Neural cell (in vitro differentiated cells): Measurements from ENCODE around the gene LCE3C. TPM values are rescaled to one million over a fixed set of nuclear protein-coding genes. Genes with fewer than 3 reads are reported as not detected.

ENCODE experiments used
- H2AFZ ChIP-seq: fragments of 200-600, 300-800 bp; sonication (generic), shearing (Covaris generic); 2 replicates; pipeline ENCODE4 v1.6.0; 2014; ENCODE audit warnings: low read depth, mild to moderate bottlenecking, antibody characterized with exemption, low read length, moderate library complexity
- H3F3A ChIP-seq: fragments of 200-600 bp; shearing (Covaris generic); 2 replicates; pipeline ENCODE4 v1.6.1; 2016; ENCODE audit warnings: mild to moderate bottlenecking, moderate library complexity, mixed read lengths, antibody characterized with exemption, low read length; ENCODE audit not compliant: insufficient read depth, poor library complexity, severe bottlenecking
- H3K27ac ChIP-seq: fragments of 200-600, 300-800 bp; sonication (generic), shearing (Covaris generic); 2 replicates; pipeline ENCODE4 v1.5.1; 2014; ENCODE audit warnings: mild to moderate bottlenecking, low read length, moderate library complexity
- H3K27me3 ChIP-seq: fragments of 300-800, 200-600 bp; sonication (generic), shearing (Covaris generic); 2 replicates; pipeline ENCODE4 v1.6.0; 2014; ENCODE audit warnings: mild to moderate bottlenecking, low read depth, low read length, moderate library complexity; ENCODE audit not compliant: insufficient read depth
- H3K36me3 ChIP-seq: fragments of 300-800, 200-600 bp; sonication (generic), shearing (Covaris generic); 2 replicates; pipeline ENCODE4 v1.5.1; 2014; ENCODE audit warnings: mild to moderate bottlenecking, antibody characterized with exemption, low read length, moderate library complexity; ENCODE audit not compliant: insufficient read depth
- H3K4me2 ChIP-seq: fragments of 300-800, 200-600 bp; sonication (generic), shearing (Covaris generic); 2 replicates; pipeline ENCODE4 v1.6.0; 2014; ENCODE audit warnings: mild to moderate bottlenecking, low read length
- H3K4me3 ChIP-seq: fragments of 300-800, 200-600 bp; sonication (generic), shearing (Covaris generic); 2 replicates; pipeline ENCODE4 v1.5.1; 2014; ENCODE audit warnings: mild to moderate bottlenecking, low read length, moderate library complexity
- H3K79me2 ChIP-seq: fragments of 200-600 bp; shearing (Covaris generic); replicated peaks from 2 replicates; pipeline ENCODE4 v1.6.0; 2014; ENCODE audit warnings: mild to moderate bottlenecking, low read length, moderate library complexity; ENCODE audit not compliant: insufficient read depth
- H3K9ac ChIP-seq: fragments of 300-800, 200-600 bp; sonication (generic), shearing (Covaris generic); 2 replicates; pipeline ENCODE4 v1.6.1; 2016; ENCODE audit warnings: mild to moderate bottlenecking, low read length, mixed read lengths
- H3K9me2 ChIP-seq: fragments of 200-600 bp; shearing (Covaris generic); 2 replicates; pipeline ENCODE4 v1.6.1; 2016; ENCODE audit warnings: mild to moderate bottlenecking, low read length, mixed read lengths; ENCODE audit not compliant: insufficient read depth
- H3K9me3 ChIP-seq: fragments of 200-600, 300-800 bp; sonication (generic), shearing (Covaris generic); 2 replicates; pipeline ENCODE4 v1.6.1; 2016; ENCODE audit warnings: mild to moderate bottlenecking, mixed run types, low read length, moderate library complexity, mixed read lengths
- H4K20me1 ChIP-seq: fragments of 200-600 bp; shearing (Covaris generic); 2 replicates; pipeline ENCODE4 v1.6.1; 2016; ENCODE audit warnings: mild to moderate bottlenecking, mixed run types; ENCODE audit not compliant: insufficient read depth
- CTCF ChIP-seq: fragments of 450-650 bp; IDR thresholded peaks from 2 replicates; pipeline ENCODE4 v1.5.1; 2014; ENCODE audit warnings: antibody characterized with exemption, mild to moderate bottlenecking, moderate library complexity; ENCODE audit not compliant: poor library complexity, severe bottlenecking
- EP300 ChIP-seq: fragments of 450-650 bp; conservative IDR thresholded peaks from 2 replicates; pipeline ENCODE4 v1.6.1; 2014; ENCODE audit warnings: antibody characterized with exemption, mild to moderate bottlenecking, moderate library complexity; ENCODE audit not compliant: poor library complexity, severe bottlenecking
- EZH2 ChIP-seq: fragments of 200-600, 300-800 bp; shearing (Covaris generic), sonication (generic); IDR thresholded peaks from 2 replicates; pipeline ENCODE4 v1.6.1; 2014; ENCODE audit warnings: antibody characterized with exemption, low read length, borderline replicate concordance, mild to moderate bottlenecking; ENCODE audit not compliant: insufficient read depth, poor library complexity, severe bottlenecking
- MXI1 ChIP-seq: fragments of 450-650 bp; conservative IDR thresholded peaks from 2 replicates; pipeline ENCODE4 v1.6.1; 2014; ENCODE audit warnings: antibody characterized with exemption, mild to moderate bottlenecking; ENCODE audit not compliant: poor library complexity, severe bottlenecking
- SMC3 ChIP-seq: fragments of 450-650 bp; conservative IDR thresholded peaks from 2 replicates; pipeline ENCODE4 v1.6.1; 2014; ENCODE audit warnings: antibody characterized with exemption, mild to moderate bottlenecking, moderate library complexity; ENCODE audit not compliant: poor library complexity
- TAF1 ChIP-seq: IDR thresholded peaks from 2 replicates; pipeline ENCODE4 v1.6.1; 2012; ENCODE audit warnings: low read depth
- polyA plus RNA-seq: library from polyadenylated mRNA; depleted of rRNA; stranded (reverse); fragments of >200 nt; gene quantifications from 2 replicates; pipeline ENCODE4 v1.2.3, GENCODE V29; 2014
- small RNA-seq, 3 experiments: library from RNA; depleted of rRNA; stranded (forward); fragments of <200 nt; gene quantifications; one replicate each; pipeline ENCODE3, GENCODE V24; 2012
- TF ChIP-seq, protein P1 (sequence below): IDR thresholded peaks from 2 replicates; pipeline ENCODE4 v1.6.1; 2012; ENCODE audit warnings: borderline replicate concordance

LCE3C gene
- polyA plus RNA-seq, 1 donor from 2014 or later: not detected

DNA sequence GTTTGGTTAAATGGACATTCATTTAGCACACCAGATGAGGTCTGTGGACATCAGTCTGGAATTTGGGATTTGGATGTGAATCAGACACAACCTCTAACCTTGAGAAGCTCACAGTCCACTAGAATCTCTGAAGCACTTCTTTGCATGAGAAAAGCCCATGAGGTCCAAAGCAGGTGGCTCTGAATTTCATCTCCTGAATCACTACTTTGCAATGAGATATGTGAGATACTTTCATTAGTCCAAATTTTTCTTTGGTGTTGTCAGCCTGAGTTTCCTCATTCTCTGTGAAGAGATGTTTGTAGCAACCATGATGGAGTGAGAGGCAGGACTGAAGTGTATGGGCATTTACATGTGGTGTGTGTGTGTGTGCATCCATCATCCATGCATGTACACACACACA, 46.6 kb downstream of the LCE3C start:
- Histone ChIP-seq H3K4me3 (no peak overlapping the region), H3K27ac (no peak overlapping the region), H3K9me3 (peaks cover 7% of the 10 kb centered on the region), H3K9ac (no peak overlapping the region), H3K36me3 (no peaks in the 10 kb centered on the region), H3K9me2 (no peaks in the 10 kb centered on the region), H3K27me3 (no peaks in the 10 kb centered on the region), H3K79me2 (no peaks in the 10 kb centered on the region), H3F3A (no peaks in the 10 kb centered on the region), H4K20me1 (no peaks in the 10 kb centered on the region), H3K4me2 (no peak overlapping the region), H2AFZ (no peak overlapping the region)
- no peak for TF ChIP-seq CTCF
- TF ChIP-seq TAF1: no peak
- TF ChIP-seq, protein P1, sequence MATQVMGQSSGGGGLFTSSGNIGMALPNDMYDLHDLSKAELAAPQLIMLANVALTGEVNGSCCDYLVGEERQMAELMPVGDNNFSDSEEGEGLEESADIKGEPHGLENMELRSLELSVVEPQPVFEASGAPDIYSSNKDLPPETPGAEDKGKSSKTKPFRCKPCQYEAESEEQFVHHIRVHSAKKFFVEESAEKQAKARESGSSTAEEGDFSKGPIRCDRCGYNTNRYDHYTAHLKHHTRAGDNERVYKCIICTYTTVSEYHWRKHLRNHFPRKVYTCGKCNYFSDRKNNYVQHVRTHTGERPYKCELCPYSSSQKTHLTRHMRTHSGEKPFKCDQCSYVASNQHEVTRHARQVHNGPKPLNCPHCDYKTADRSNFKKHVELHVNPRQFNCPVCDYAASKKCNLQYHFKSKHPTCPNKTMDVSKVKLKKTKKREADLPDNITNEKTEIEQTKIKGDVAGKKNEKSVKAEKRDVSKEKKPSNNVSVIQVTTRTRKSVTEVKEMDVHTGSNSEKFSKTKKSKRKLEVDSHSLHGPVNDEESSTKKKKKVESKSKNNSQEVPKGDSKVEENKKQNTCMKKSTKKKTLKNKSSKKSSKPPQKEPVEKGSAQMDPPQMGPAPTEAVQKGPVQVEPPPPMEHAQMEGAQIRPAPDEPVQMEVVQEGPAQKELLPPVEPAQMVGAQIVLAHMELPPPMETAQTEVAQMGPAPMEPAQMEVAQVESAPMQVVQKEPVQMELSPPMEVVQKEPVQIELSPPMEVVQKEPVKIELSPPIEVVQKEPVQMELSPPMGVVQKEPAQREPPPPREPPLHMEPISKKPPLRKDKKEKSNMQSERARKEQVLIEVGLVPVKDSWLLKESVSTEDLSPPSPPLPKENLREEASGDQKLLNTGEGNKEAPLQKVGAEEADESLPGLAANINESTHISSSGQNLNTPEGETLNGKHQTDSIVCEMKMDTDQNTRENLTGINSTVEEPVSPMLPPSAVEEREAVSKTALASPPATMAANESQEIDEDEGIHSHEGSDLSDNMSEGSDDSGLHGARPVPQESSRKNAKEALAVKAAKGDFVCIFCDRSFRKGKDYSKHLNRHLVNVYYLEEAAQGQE: no peak
- no peak for TF ChIP-seq SMC3
- TF ChIP-seq EP300: no peak
- TF ChIP-seq MXI1: no peak
- TF ChIP-seq EZH2: no peak

Small RNA genes within 50 kb of the gene (small RNA-seq; reads per million reads assigned to genes)
- gene LCE3A: 0 reads per million in 3 experiments
- 0 reads per million in 3 experiments for gene LCE3B

Other genes starting within 250 kb of the LCE3C start
- not detected in 2 replicates for gene FLG2, start 240.2 kb upstream of the LCE3C start, polyA plus RNA-seq
- not detected in 2 replicates for gene CRNN, start 186.0 kb upstream of the LCE3C start, polyA plus RNA-seq
- not detected in 2 replicates for gene LCE5A, start 89.4 kb upstream of the LCE3C start, polyA plus RNA-seq
- gene CRCT1, start 85.8 kb upstream of the LCE3C start, polyA plus RNA-seq: not detected in 2 replicates
- gene LCE3E, start 33.5 kb upstream of the LCE3C start, polyA plus RNA-seq: not detected in 2 replicates
- gene LCE3D, start 19.7 kb upstream of the LCE3C start, polyA plus RNA-seq: not detected in 2 replicates
- gene LCE3B, start 13.6 kb downstream of the LCE3C start, polyA plus RNA-seq: not detected in 2 replicates
- gene LCE3A, start 22.9 kb downstream of the LCE3C start, polyA plus RNA-seq: not detected in 2 replicates
- gene LCE2D, start 63.1 kb downstream of the LCE3C start, polyA plus RNA-seq: not detected in 2 replicates
- not detected in 2 replicates for gene LCE2C, start 75.0 kb downstream of the LCE3C start, polyA plus RNA-seq
- not detected in 2 replicates for gene LCE2B, start 85.9 kb downstream of the LCE3C start, polyA plus RNA-seq
- gene LCE2A, start 98.1 kb downstream of the LCE3C start, polyA plus RNA-seq: not detected in 2 replicates
- not detected in 2 replicates for gene LCE4A, start 107.9 kb downstream of the LCE3C start, polyA plus RNA-seq
- gene KPRP, start 157.8 kb downstream of the LCE3C start, polyA plus RNA-seq: not detected in 2 replicates
- not detected in 2 replicates for gene LCE1F, start 174.9 kb downstream of the LCE3C start, polyA plus RNA-seq
- gene LCE1E, start 186.0 kb downstream of the LCE3C start, polyA plus RNA-seq: not detected in 2 replicates
- gene LCE1D, start 196.5 kb downstream of the LCE3C start, polyA plus RNA-seq: not detected in 2 replicates
- gene LCE1C, start 206.4 kb downstream of the LCE3C start, polyA plus RNA-seq: not detected in 2 replicates
- gene LCE1B, start 211.7 kb downstream of the LCE3C start, polyA plus RNA-seq: not detected in 2 replicates
- not detected in 2 replicates for gene LCE1A, start 227.2 kb downstream of the LCE3C start, polyA plus RNA-seq
- gene LCE6A, start 242.6 kb downstream of the LCE3C start, polyA plus RNA-seq: not detected in 2 replicates